PC-9 (cell line): ENCODE results near the gene CCT8L2. TPM values are rescaled to one million over a fixed set of nuclear protein-coding genes. Genes with fewer than 3 reads are reported as not detected.
"Not testable (repeated sequence)": the region's sequence is repeated elsewhere in the genome, so short reads cannot be mapped to it uniquely, and the experiment has no call there.

ENCODE experiments used
- BruUV-seq: library from RNA; stranded (reverse); fragments of 400-500 nt; replicated peaks from 2 replicates; lab custom pipeline; 2021; lab: Mats Ljungman, UMichigan
- CTCF ChIA-PET: fragments of 300-600 bp; sonication (Branson Sonifier 250); formaldehyde crosslinking; loops from one replicate; lab custom pipeline; 2022; ENCODE audit warnings: antibody characterized with exemption; lab: Charles Lee
- POLR2A ChIA-PET: fragments of 300-600 bp; sonication (Branson Sonifier 250); formaldehyde crosslinking; loops from one replicate; lab custom pipeline; 2022; ENCODE audit warnings: antibody characterized with exemption; ENCODE audit not compliant: unreplicated experiment; lab: Charles Lee
- DNase-seq, 2 experiments: peaks; one replicate each; pipeline versions ENCODE4 v3.0.0 to v3.0.0-alpha.2; 2015 to 2022; ENCODE audit warnings: mixed read lengths in 1 of 2
- H2AFZ ChIP-seq: fragments of 200-600 bp; sonication (generic); 2 replicates; pipeline ENCODE4 v1.8.1; 2017; ENCODE audit warnings: antibody characterized with exemption
- H3F3A ChIP-seq: fragments of 200-600 bp; sonication (generic); 2 replicates; pipeline ENCODE4 v1.8.1; 2017; ENCODE audit warnings: antibody characterized with exemption, mild to moderate bottlenecking, low read depth; ENCODE audit not compliant: insufficient read depth
- H3K27ac ChIP-seq: fragments of 200-600 bp; sonication (generic); 2 replicates; pipeline ENCODE4 v1.6.1; 2016; ENCODE audit warnings: mixed run types
- H3K27me3 ChIP-seq: fragments of 200-600 bp; sonication (generic); 2 replicates; pipeline ENCODE4 v1.6.1; 2016; ENCODE audit warnings: low read depth, mixed run types; ENCODE audit not compliant: insufficient read depth
- H3K36me3 ChIP-seq: fragments of 200-600 bp; sonication (generic); 2 replicates; pipeline ENCODE4 v1.6.1; 2016; ENCODE audit warnings: low read depth, mixed run types
- H3K4me1 ChIP-seq: fragments of 200-600 bp; sonication (generic); replicated peaks from 2 replicates; pipeline ENCODE4 v1.6.1; 2016; ENCODE audit warnings: mixed run types; ENCODE audit not compliant: insufficient read depth
- H3K4me2 ChIP-seq: fragments of 200-600 bp; sonication (generic); 2 replicates; pipeline ENCODE4 v1.6.1; 2017; ENCODE audit warnings: mixed run types
- H3K4me3 ChIP-seq: fragments of 200-600 bp; sonication (generic); 2 replicates; pipeline ENCODE4 v1.6.1; 2016; ENCODE audit warnings: mixed run types
- H3K79me2 ChIP-seq: fragments of 200-600 bp; sonication (generic); 2 replicates; pipeline ENCODE4 v1.6.1; 2017; ENCODE audit warnings: low read depth, mixed run types
- H3K9me2 ChIP-seq: fragments of 200-600 bp; sonication (generic); 2 replicates; pipeline ENCODE4 v1.8.1; 2017; ENCODE audit warnings: mild to moderate bottlenecking; ENCODE audit not compliant: insufficient read depth
- H3K9me3 ChIP-seq: fragments of 200-600 bp; sonication (generic); 2 replicates; pipeline ENCODE4 v1.8.1; 2016; ENCODE audit warnings: low read depth; ENCODE audit not compliant: insufficient read depth
- H4K20me1 ChIP-seq: fragments of 200-600 bp; sonication (generic); 2 replicates; pipeline ENCODE4 v1.8.1; 2017; ENCODE audit not compliant: insufficient read depth
- CTCF ChIP-seq: fragments of 200-600 bp; sonication (generic); conservative IDR thresholded peaks from 2 replicates; pipeline ENCODE4 v1.6.1; 2017; ENCODE audit warnings: mixed run types, antibody characterized with exemption, mild to moderate bottlenecking, moderate library complexity
- EZH2 ChIP-seq: fragments of 200-600 bp; sonication (generic); IDR thresholded peaks from 2 replicates; pipeline ENCODE4 v1.8.0; 2017; ENCODE audit warnings: antibody characterized with exemption, low read depth
- intact Hi-C: fragments of 100-400 bp; cut with micrococcal nuclease; formaldehyde crosslinking; loops from one replicate; pipeline ENCODE4 v1.10.0; 2022; ENCODE audit not compliant: unreplicated experiment
- total RNA-seq: library from RNA; stranded (reverse); gene quantifications from 2 replicates; pipeline ENCODE4 v1.2.3, GENCODE V29; 2021

CCT8L2 gene
- total RNA-seq, 1 experiment from 2014 or later, result not detected

DNA sequence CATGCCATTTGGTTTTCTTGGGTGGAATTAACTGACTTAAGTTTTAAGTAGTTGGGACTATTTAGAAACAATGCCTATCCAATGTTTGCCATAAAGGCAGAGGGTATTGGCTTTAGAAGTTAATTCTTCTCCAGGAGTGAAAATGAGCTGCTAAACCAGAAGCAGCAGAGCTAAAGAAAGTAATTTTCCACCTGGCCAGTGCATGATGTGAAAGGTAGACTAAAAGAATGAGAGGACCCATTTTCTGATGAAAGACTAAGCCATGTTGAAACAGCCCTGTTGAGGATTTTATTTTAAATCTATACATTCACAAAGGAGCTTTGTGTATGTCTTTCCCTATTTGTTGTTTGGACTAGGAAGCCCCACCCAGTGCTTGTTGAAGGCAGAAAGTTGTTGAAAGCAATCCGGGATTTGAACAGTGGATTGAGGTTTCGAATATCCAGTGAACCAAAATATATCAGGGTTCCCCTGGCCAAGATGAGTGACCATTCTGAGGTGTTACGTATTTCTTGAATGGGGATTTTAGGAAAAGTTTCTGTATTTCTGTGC lies 23.9 kb upstream of the CCT8L2 start:
- CTCF ChIA-PET, DNase-seq, H3K9me2 ChIP-seq, H3K36me3 ChIP-seq, H3K4me3 ChIP-seq, H3K4me1 ChIP-seq, H3K9me3 ChIP-seq, POLR2A ChIA-PET, H2AFZ ChIP-seq, H3K79me2 ChIP-seq, H3F3A ChIP-seq, intact Hi-C loops, BruUV-seq, H4K20me1 ChIP-seq, H3K4me2 ChIP-seq, H3K27ac ChIP-seq: not testable (repeated sequence)
- H3K27me3 ChIP-seq, result peaks cover 14% of the 10 kb centered on the region

GRCh38 chr22:16615606-16616245 lies 23.1 kb upstream of the CCT8L2 start:
- H3K4me2 ChIP-seq, intact Hi-C loops, H3F3A ChIP-seq, H3K4me1 ChIP-seq, H4K20me1 ChIP-seq, H3K79me2 ChIP-seq, H2AFZ ChIP-seq, DNase-seq, H3K27ac ChIP-seq, H3K9me2 ChIP-seq, H3K4me3 ChIP-seq, CTCF ChIA-PET, BruUV-seq, H3K36me3 ChIP-seq, H3K9me3 ChIP-seq, POLR2A ChIA-PET: not testable (repeated sequence)
- peaks cover 14% of the 10 kb centered on the region for H3K27me3 ChIP-seq

GRCh38 chr22:16609548-16610261 lies 17.1 kb upstream of the CCT8L2 start:
- Histone ChIP-seq H3K36me3 (no peaks in the 10 kb centered on the region), H3K9me3 (no peaks in the 10 kb centered on the region), H3K79me2 (no peaks in the 10 kb centered on the region), H2AFZ (no peak overlapping the region), H3K27ac (no peak overlapping the region), H3K27me3 (peaks cover 14% of the 10 kb centered on the region), H3F3A (no peaks in the 10 kb centered on the region), H4K20me1 (no peaks in the 10 kb centered on the region), H3K9me2 (no peaks in the 10 kb centered on the region), H3K4me2 (no peak overlapping the region), H3K4me1 (no peaks in the 10 kb centered on the region), H3K4me3 (no peak overlapping the region)
- intact Hi-C loops, result no loop called here
- DNase-seq, result no peak
- no TSS peak for BruUV-seq
- ChIA-PET POLR2A (no interaction called here), CTCF (no interaction called here)
- TF ChIP-seq EZH2 (no peak), CTCF (no peak)

GRCh38 chr22:16608931-16609330 lies 16.3 kb upstream of the CCT8L2 start:
- Histone ChIP-seq H2AFZ (no peak overlapping the region), H3K79me2 (no peaks in the 10 kb centered on the region), H3K27me3 (peaks cover 13% of the 10 kb centered on the region), H3K36me3 (no peaks in the 10 kb centered on the region), H3K4me1 (no peaks in the 10 kb centered on the region), H4K20me1 (no peaks in the 10 kb centered on the region), H3F3A (no peaks in the 10 kb centered on the region), H3K27ac (no peak overlapping the region), H3K4me3 (no peak overlapping the region), H3K4me2 (no peak overlapping the region), H3K9me2 (no peaks in the 10 kb centered on the region), H3K9me3 (no peaks in the 10 kb centered on the region)
- no TSS peak for BruUV-seq
- POLR2A ChIA-PET, result no interaction called here
- DNase-seq, result no peak
- CTCF ChIA-PET, result no interaction called here
- intact Hi-C loops, result no loop called here
- no peak for TF ChIP-seq CTCF
- no peak for TF ChIP-seq EZH2

DNA sequence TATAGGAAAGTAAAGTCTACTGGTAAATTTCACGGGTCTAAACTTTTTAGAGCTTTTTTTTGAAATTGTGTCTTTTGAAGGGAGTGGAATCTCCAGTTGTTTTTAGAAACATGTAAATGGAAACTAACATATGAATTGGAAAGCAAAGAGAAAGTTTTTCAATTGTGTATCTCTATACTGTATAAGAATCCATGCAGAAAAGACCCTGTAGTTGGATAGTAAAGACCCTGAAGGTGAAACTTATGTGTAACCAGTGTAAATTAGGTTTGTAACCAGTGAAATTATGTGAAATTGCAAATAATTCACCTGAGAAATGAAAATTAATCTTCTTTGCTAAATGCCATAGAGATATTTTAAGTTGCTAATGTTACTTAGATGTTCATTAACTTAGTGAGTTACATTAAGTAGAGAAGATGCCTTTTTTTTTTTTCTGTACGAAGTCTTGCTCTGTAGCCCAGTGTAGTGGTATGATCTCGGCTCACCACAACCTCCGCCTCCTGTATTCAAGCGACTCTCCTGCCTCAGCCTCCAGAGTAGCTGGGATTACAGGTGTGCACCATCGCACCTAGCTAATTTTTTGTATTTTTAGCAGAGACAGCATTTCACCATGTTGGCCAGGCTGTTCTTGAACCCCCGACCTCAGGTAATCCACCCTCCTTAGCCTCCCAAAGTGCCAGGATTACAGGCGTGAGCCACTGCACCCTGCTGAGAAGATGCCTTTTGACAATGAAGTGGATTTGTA lies 11.8 kb upstream of the CCT8L2 start:
- H3K79me2 ChIP-seq, H3K4me3 ChIP-seq, BruUV-seq, H3K4me1 ChIP-seq, H3K27ac ChIP-seq, H2AFZ ChIP-seq, H4K20me1 ChIP-seq, H3K9me3 ChIP-seq, H3K27me3 ChIP-seq, H3K36me3 ChIP-seq, DNase-seq, H3K4me2 ChIP-seq, intact Hi-C loops, H3F3A ChIP-seq, POLR2A ChIA-PET, CTCF ChIA-PET, H3K9me2 ChIP-seq: not testable (repeated sequence)
